Ishikawa (cell line): Measurements from ENCODE around the gene FAM184B.

Source experiments
- EGR1 ChIP-seq: IDR thresholded peaks from 2 replicates; pipeline ENCODE4 v1.6.1; 2012
- MAX ChIP-seq: IDR thresholded peaks from 2 replicates; pipeline ENCODE4 v1.6.1; 2012
- NFIC ChIP-seq: IDR thresholded peaks from 2 replicates; pipeline ENCODE4 v1.6.1; 2012
- TCF12 ChIP-seq: IDR thresholded peaks from 2 replicates; pipeline ENCODE4 v1.6.1; 2012; ENCODE audit warnings: low read depth
- TEAD4 ChIP-seq: IDR thresholded peaks from 2 replicates; pipeline ENCODE4 v1.6.1; 2012
- USF1 ChIP-seq: IDR thresholded peaks from 2 replicates; pipeline ENCODE4 v1.6.1; 2012
- ZBTB7A ChIP-seq: IDR thresholded peaks from 2 replicates; pipeline ENCODE4 v1.6.1; 2012; ENCODE audit warnings: low read depth

- TF ChIP-seq TEAD4: no peak
- no peak for TF ChIP-seq MAX
- no peak for TF ChIP-seq TCF12
- TF ChIP-seq USF1: no peak
- TF ChIP-seq NFIC: no peak
- no peak for TF ChIP-seq EGR1
- TF ChIP-seq ZBTB7A: no peak
Observed at GRCh38 chr4:17786567-17786966, 5.1 kb upstream of the FAM184B start.
